Panc1 (cell line): ENCODE results near the gene NOPCHAP1.

Experiments used
- CTCF ChIP-seq: fragments of 450-650 bp; IDR thresholded peaks from 2 replicates; pipeline ENCODE4 v1.5.1; 2017; ENCODE audit warnings: mild to moderate bottlenecking
- REST ChIP-seq, 2 experiments: IDR thresholded peaks; 2 replicates each; pipeline ENCODE4 v1.6.1; 2011 to 2012; ENCODE audit warnings: low read depth in 2 of 2, control low read depth in 1 of 2, low read length in 1 of 2, mild to moderate bottlenecking in 1 of 2, moderate library complexity in 1 of 2; ENCODE audit not compliant: insufficient read depth in 1 of 2

- TF ChIP-seq CTCF (peak; percentile 72), REST (IDR thresholded peaks at IDR 0.05; ENCODE audit: insufficient read depth in 1 of 2, low read depth in 2 of 2, low read length in 1 of 2) (no peak)
These were observed 27.9 kb upstream of the NOPCHAP1 start, which contains the start of gene SLC41A2 for GRCh38 chr12:104958001-104958804.
